Kidney (tissue), 14 donors: Measurements from ENCODE around the gene CCDC187. TPM values are rescaled to one million over a fixed set of nuclear protein-coding genes. Genes with fewer than 3 reads are reported as not detected.

Experiments used
- DNase-seq, 5 donors: peaks; one replicate each; pipeline ENCODE4 v3.0.0-alpha.2; 2013 to 2020
- FAIRE-seq: peaks from 2 replicates; lab custom pipeline; 2012; peaks lifted over from hg19 to GRCh38; lab: Jason Lieb, UNC
- H3K27ac ChIP-seq, 2 donors: one replicate each; pipeline ENCODE4 v1.7.0; 2013; ENCODE audit warnings: low read depth in 2 of 2, low read length in 2 of 2, inconsistent platforms in 1 of 2
- H3K27me3 ChIP-seq: one replicate; pipeline ENCODE4 v1.7.1; 2013; ENCODE audit warnings: low read length, inconsistent platforms; ENCODE audit not compliant: control insufficient read depth, insufficient read depth
- H3K36me3 ChIP-seq, 3 donors: one replicate each; pipeline versions ENCODE4 v1.7.0 to v1.7.1; 2013; ENCODE audit warnings: low read length in 3 of 3, control low read depth in 1 of 3, inconsistent platforms in 1 of 3; ENCODE audit not compliant: insufficient read depth in 3 of 3, control insufficient read depth in 2 of 3
- H3K4me1 ChIP-seq, 3 donors: one replicate each; pipeline versions ENCODE4 v1.7.0 to v1.7.1; 2013; ENCODE audit warnings: low read length in 3 of 3, inconsistent platforms in 1 of 3, low read depth in 1 of 3; ENCODE audit not compliant: control insufficient read depth in 2 of 3, insufficient read depth in 2 of 3
- H3K4me3 ChIP-seq, 3 donors: one replicate each; pipeline versions ENCODE4 v1.7.0 to v1.8.1; 2013; ENCODE audit warnings: low read length in 3 of 3, control low read depth in 1 of 3, inconsistent platforms in 1 of 3
- H3K9ac ChIP-seq, 3 donors: one replicate each; pipeline versions ENCODE4 v1.7.0 to v1.7.1; 2013; ENCODE audit warnings: low read length in 3 of 3, control low read depth in 1 of 3, inconsistent platforms in 1 of 3
- H3K9me3 ChIP-seq, 3 donors: one replicate each; pipeline versions ENCODE4 v1.7.0 to v1.7.1; 2013; ENCODE audit warnings: low read length in 3 of 3, control low read depth in 1 of 3, inconsistent platforms in 1 of 3; ENCODE audit not compliant: control insufficient read depth in 2 of 3, insufficient read depth in 1 of 3
- CTCF ChIP-seq: IDR thresholded peaks from 3 replicates; pipeline ENCODE4 v1.5.1; 2012; ENCODE audit warnings: mild to moderate bottlenecking, moderate library complexity, borderline replicate concordance; ENCODE audit not compliant: insufficient read depth; ENCODE audit errors: extremely low read depth
- intact Hi-C: fragments of 100-400 bp; cut with DNase I; formaldehyde crosslinking; loops from one replicate; pipeline ENCODE4 v1.11.1; 2022
- polyA plus RNA-seq: library from polyadenylated mRNA; stranded (reverse); fragments of 350-450 nt; fragmentation: Illumina TruSeq; extraction: RNeasy Lipid Tissue Mini Kit (QIAGEN cat#74804); gene quantifications from one replicate; pipeline ENCODE4 v1.2.3, GENCODE V29; 2014; ENCODE audit warnings: low read depth, low replicate concordance; ENCODE audit not compliant: insufficient read depth
- total RNA-seq: library from RNA; stranded (reverse); fragmentation: NEBNext Ultra II Directional; extraction: Animal tissue kit (Norgen Biotek cat#: 25700); gene quantifications from one replicate; pipeline ENCODE4 v1.2.1, GENCODE V29; 2021
- donor health status: control.
- donor health status: control.
- donor health status: control.
- donor health status: control.
- donor health status: control.
- donor health status: DM: yes; HTN: yes; CAD: no.
- donor health status: Normal renal cell carcinoma (clear cell type).

Gene CCDC187
- total and polyA plus RNA-seq, 2 donors from 2014 or later = 0.84 to 2.3 TPM

GRCh38 chr9:136218673-136219072, 85.2 kb downstream of the CCDC187 start:
- DNase-seq = no peak
- FAIRE-seq = no peak
- no peak for TF ChIP-seq CTCF
- Histone ChIP-seq H3K27ac (no peak overlapping the region), H3K9me3 (no peaks in the 10 kb centered on the region), H3K4me1 (no peaks in the 10 kb centered on the region), H3K27me3 (no peaks in the 10 kb centered on the region), H3K4me3 (no peak overlapping the region), H3K36me3 (peaks cover 0 to 14% (median 11%) of the 10 kb centered on the region in 3 donors), H3K9ac (no peak overlapping the region)
- intact Hi-C loops = no loop called here

GRCh38 chr9:136218271-136218670, 85.6 kb downstream of the CCDC187 start:
- Histone ChIP-seq H3K27ac (no peak overlapping the region), H3K27me3 (no peaks in the 10 kb centered on the region), H3K4me3 (no peak overlapping the region), H3K9ac (no peak overlapping the region), H3K4me1 (no peaks in the 10 kb centered on the region), H3K36me3 (peaks cover 0 to 14% (median 11%) of the 10 kb centered on the region in 3 donors), H3K9me3 (no peaks in the 10 kb centered on the region)
- FAIRE-seq (no peak), DNase-seq (no peak)
- TF ChIP-seq CTCF = no peak
- intact Hi-C loops = no loop called here

- intact Hi-C loops = no loop called here
- Histone ChIP-seq H3K27me3 (no peaks in the 10 kb centered on the region), H3K4me1 (no peaks in the 10 kb centered on the region), H3K4me3 (no peak overlapping the region), H3K9me3 (no peaks in the 10 kb centered on the region), H3K9ac (no peak overlapping the region), H3K27ac (no peak overlapping the region), H3K36me3 (peaks cover 0 to 14% (median 11%) of the 10 kb centered on the region in 3 donors)
- DNase-seq = no peak
- no peak for TF ChIP-seq CTCF
- no peak for FAIRE-seq
These were observed 87.2 kb downstream of the CCDC187 start for GRCh38 chr9:136216541-136217244.
